Measurements from ENCODE around the gene WDR73.

WDR73 gene

GRCh38 chr15:84600687-84601554, 53.2 kb downstream of the WDR73 start, which contains the start of gene ZSCAN2:
TSS of gene ZSCAN2 (plus strand) at chr15:84601009. CDS start at chr15:84603928, 2,919 bp downstream.
- no CpG with 5 or more reads among the region's 68 CpGs for whole genome bisulfite sequencing (ENCODE audit: insufficient coverage, insufficient read length)
- H3K4me1 ChIP-seq (ENCODE audit: control insufficient read depth, insufficient read depth, low read length), result peaks cover 11% of the 10 kb centered on the region

GRCh38 chr15:84600331-84600686, 53.8 kb downstream of the WDR73 start:
- Histone ChIP-seq H3K4me1 (ENCODE audit: control insufficient read depth, insufficient read depth, low read length) (peaks cover 10% of the 10 kb centered on the region), H3K27me3 (ENCODE audit: control insufficient read depth, insufficient read depth, low read length) (no peaks in the 10 kb centered on the region), H3K9me3 (ENCODE audit: control insufficient read depth, insufficient read depth, low read length) (no peaks in the 10 kb centered on the region), H3K36me3 (ENCODE audit: control insufficient read depth, insufficient read depth, low read length) (no peaks in the 10 kb centered on the region), H3K4me3 (ENCODE audit: low read length) (peak overlapping the region; percentile 30; the same call in 1 of the 2 replicates), H3K27ac (ENCODE audit: low read length) (no peak overlapping the region)
- no peak for DNase-seq (ENCODE audit: low read depth, low spot score)
- no CpG with 5 or more reads among the region's 20 CpGs for WGBS (ENCODE audit: insufficient coverage, insufficient read length)

More at GRCh38 chr15:84600687-84601554, 53.2 kb downstream of the WDR73 start, which contains the start of gene ZSCAN2:
- no peaks in the 10 kb centered on the region for H3K9me3 ChIP-seq (ENCODE audit: control insufficient read depth, insufficient read depth, low read length)
- peak within 1 kb of the TSS; percentile 48 for H3K4me3 ChIP-seq (ENCODE audit: low read length)
- H3K27ac ChIP-seq (ENCODE audit: low read length), result no peak within 1 kb of the TSS
- H3K36me3 ChIP-seq (ENCODE audit: control insufficient read depth, insufficient read depth, low read length), result no peaks in the 10 kb centered on the region; the same call in 1 of the 2 replicates
- H3K27me3 ChIP-seq (ENCODE audit: control insufficient read depth, insufficient read depth, low read length), result no peaks in the 10 kb centered on the region
- DNase-seq (ENCODE audit: low read depth, low spot score), result peak; percentile 92

GRCh38 chr15:84599906-84600305, 54.2 kb downstream of the WDR73 start:
- WGBS (ENCODE audit: insufficient coverage, insufficient read length), result no CpG with 5 or more reads among the region's 10 CpGs

GRCh38 chr15:84598993-84599392, 55.1 kb downstream of the WDR73 start:
- Histone ChIP-seq H3K36me3 (ENCODE audit: control insufficient read depth, insufficient read depth, low read length) (no peaks in the 10 kb centered on the region), H3K4me3 (ENCODE audit: low read length) (no peak overlapping the region), H3K4me1 (ENCODE audit: control insufficient read depth, insufficient read depth, low read length) (peaks cover 6% of the 10 kb centered on the region), H3K27me3 (ENCODE audit: control insufficient read depth, insufficient read depth, low read length) (no peaks in the 10 kb centered on the region), H3K9me3 (ENCODE audit: control insufficient read depth, insufficient read depth, low read length) (no peaks in the 10 kb centered on the region), H3K27ac (ENCODE audit: low read length) (no peak overlapping the region)
- DNase-seq (ENCODE audit: low read depth, low spot score), result no peak
- no CpG with 5 or more reads among the region's 1 CpG for WGBS (ENCODE audit: insufficient coverage, insufficient read length)

More at GRCh38 chr15:84599906-84600305, 54.2 kb downstream of the WDR73 start:
- Histone ChIP-seq H3K27ac (ENCODE audit: low read length) (no peak overlapping the region), H3K4me3 (ENCODE audit: low read length) (no peak overlapping the region), H3K9me3 (ENCODE audit: control insufficient read depth, insufficient read depth, low read length) (no peaks in the 10 kb centered on the region), H3K4me1 (ENCODE audit: control insufficient read depth, insufficient read depth, low read length) (peaks cover 10% of the 10 kb centered on the region), H3K27me3 (ENCODE audit: control insufficient read depth, insufficient read depth, low read length) (no peaks in the 10 kb centered on the region), H3K36me3 (ENCODE audit: control insufficient read depth, insufficient read depth, low read length) (no peaks in the 10 kb centered on the region)
- no peak for DNase-seq (ENCODE audit: low read depth, low spot score)

- no peak overlapping the region for H3K4me3 ChIP-seq (ENCODE audit: low read length)
- H3K27me3 ChIP-seq (ENCODE audit: control insufficient read depth, insufficient read depth, low read length), result no peaks in the 10 kb centered on the region
- no peaks in the 10 kb centered on the region for H3K36me3 ChIP-seq (ENCODE audit: control insufficient read depth, insufficient read depth, low read length)
- peaks cover 3% of the 10 kb centered on the region; the same call in 1 of the 2 replicates for H3K4me1 ChIP-seq (ENCODE audit: control insufficient read depth, insufficient read depth, low read length)
- no peaks in the 10 kb centered on the region for H3K9me3 ChIP-seq (ENCODE audit: control insufficient read depth, insufficient read depth, low read length)
- H3K27ac ChIP-seq (ENCODE audit: low read length), result no peak overlapping the region
- no peak for DNase-seq (ENCODE audit: low read depth, low spot score)
- no CpG with 5 or more reads among the region's 2 CpGs for WGBS (ENCODE audit: insufficient coverage, insufficient read length)
These were observed 55.8 kb downstream of the WDR73 start for GRCh38 chr15:84598250-84598649.

- Histone ChIP-seq H3K27ac (ENCODE audit: low read length) (no peak overlapping the region), H3K4me1 (ENCODE audit: control insufficient read depth, insufficient read depth, low read length) (peaks cover 3% of the 10 kb centered on the region; the same call in 1 of the 2 replicates), H3K36me3 (ENCODE audit: control insufficient read depth, insufficient read depth, low read length) (no peaks in the 10 kb centered on the region), H3K27me3 (ENCODE audit: control insufficient read depth, insufficient read depth, low read length) (no peaks in the 10 kb centered on the region), H3K4me3 (ENCODE audit: low read length) (no peak overlapping the region), H3K9me3 (ENCODE audit: control insufficient read depth, insufficient read depth, low read length) (no peaks in the 10 kb centered on the region)
- DNase-seq (ENCODE audit: low read depth, low spot score), result no peak
- WGBS (ENCODE audit: insufficient coverage, insufficient read length), result no CpG with 5 or more reads among the region's 3 CpGs
These were observed 56.8 kb downstream of the WDR73 start for GRCh38 chr15:84597296-84597695.

GRCh38 chr15:84595660-84596059, 58.4 kb downstream of the WDR73 start:
- H3K27ac ChIP-seq (ENCODE audit: low read length), result no peak overlapping the region
- DNase-seq (ENCODE audit: low read depth, low spot score), result no peak
- H3K4me3 ChIP-seq (ENCODE audit: low read length), result no peak overlapping the region
- H3K36me3 ChIP-seq (ENCODE audit: control insufficient read depth, insufficient read depth, low read length), result no peaks in the 10 kb centered on the region
- no peaks in the 10 kb centered on the region for H3K27me3 ChIP-seq (ENCODE audit: control insufficient read depth, insufficient read depth, low read length)
- H3K9me3 ChIP-seq (ENCODE audit: control insufficient read depth, insufficient read depth, low read length), result no peaks in the 10 kb centered on the region
- no CpG with 5 or more reads among the region's 2 CpGs for WGBS (ENCODE audit: insufficient coverage, insufficient read length)
- peaks cover 3% of the 10 kb centered on the region; the same call in 1 of the 2 replicates for H3K4me1 ChIP-seq (ENCODE audit: control insufficient read depth, insufficient read depth, low read length)

GRCh38 chr15:84594617-84595290, 59.3 kb downstream of the WDR73 start:
- no peaks in the 10 kb centered on the region for H3K36me3 ChIP-seq (ENCODE audit: control insufficient read depth, insufficient read depth, low read length)
- H3K4me3 ChIP-seq (ENCODE audit: low read length), result no peak overlapping the region
- no peaks in the 10 kb centered on the region for H3K9me3 ChIP-seq (ENCODE audit: control insufficient read depth, insufficient read depth, low read length)
- DNase-seq (ENCODE audit: low read depth, low spot score), result no peak
- peaks cover 3% of the 10 kb centered on the region; the same call in 1 of the 2 replicates for H3K4me1 ChIP-seq (ENCODE audit: control insufficient read depth, insufficient read depth, low read length)
- H3K27ac ChIP-seq (ENCODE audit: low read length), result no peak overlapping the region
- no peaks in the 10 kb centered on the region for H3K27me3 ChIP-seq (ENCODE audit: control insufficient read depth, insufficient read depth, low read length)
- no CpG with 5 or more reads among the region's 3 CpGs for WGBS (ENCODE audit: insufficient coverage, insufficient read length)

- no CpG with 5 or more reads among the region's 1 CpG for WGBS (ENCODE audit: insufficient coverage, insufficient read length)
These were observed 62.3 kb downstream of the WDR73 start for GRCh38 chr15:84591815-84592214.

GRCh38 chr15:84590406-84590805, 63.7 kb downstream of the WDR73 start:
- WGBS (ENCODE audit: insufficient coverage, insufficient read length), result no CpG with 5 or more reads among the region's 2 CpGs
- Histone ChIP-seq H3K4me1 (ENCODE audit: control insufficient read depth, insufficient read depth, low read length) (peaks cover 3% of the 10 kb centered on the region; the same call in 1 of the 2 replicates), H3K9me3 (ENCODE audit: control insufficient read depth, insufficient read depth, low read length) (no peaks in the 10 kb centered on the region), H3K36me3 (ENCODE audit: control insufficient read depth, insufficient read depth, low read length) (no peaks in the 10 kb centered on the region), H3K27me3 (ENCODE audit: control insufficient read depth, insufficient read depth, low read length) (peaks cover 1% of the 10 kb centered on the region; the same call in 1 of the 2 replicates), H3K27ac (ENCODE audit: low read length) (no peak overlapping the region), H3K4me3 (ENCODE audit: low read length) (no peak overlapping the region)
- DNase-seq (ENCODE audit: low read depth, low spot score), result no peak

More at GRCh38 chr15:84591815-84592214, 62.3 kb downstream of the WDR73 start:
- Histone ChIP-seq H3K27me3 (ENCODE audit: control insufficient read depth, insufficient read depth, low read length) (peaks cover 1% of the 10 kb centered on the region; the same call in 1 of the 2 replicates), H3K9me3 (ENCODE audit: control insufficient read depth, insufficient read depth, low read length) (no peaks in the 10 kb centered on the region), H3K4me1 (ENCODE audit: control insufficient read depth, insufficient read depth, low read length) (peaks cover 3% of the 10 kb centered on the region; the same call in 1 of the 2 replicates), H3K36me3 (ENCODE audit: control insufficient read depth, insufficient read depth, low read length) (no peaks in the 10 kb centered on the region), H3K4me3 (ENCODE audit: low read length) (no peak overlapping the region), H3K27ac (ENCODE audit: low read length) (no peak overlapping the region)
- no peak for DNase-seq (ENCODE audit: low read depth, low spot score)

All from iPS DF 6.9 (cell line).